GM19438 (cell line): ENCODE measurements around the gene CRISP1.
A peak's percentile ranks its signal among the peaks of the same experiment; 100 is the strongest.
"Not testable (repeated sequence)": the region's sequence is repeated elsewhere in the genome, so short reads cannot be mapped to it uniquely, and the experiment has no call there.

Source experiments
- ATAC-seq: cut with Tn5 transposase; IDR thresholded peaks from one replicate; pipeline ENCODE4 v1.9.1; 2021; ENCODE audit warnings: low read depth; ENCODE audit not compliant: unreplicated experiment

Gene CRISP1

DNA sequence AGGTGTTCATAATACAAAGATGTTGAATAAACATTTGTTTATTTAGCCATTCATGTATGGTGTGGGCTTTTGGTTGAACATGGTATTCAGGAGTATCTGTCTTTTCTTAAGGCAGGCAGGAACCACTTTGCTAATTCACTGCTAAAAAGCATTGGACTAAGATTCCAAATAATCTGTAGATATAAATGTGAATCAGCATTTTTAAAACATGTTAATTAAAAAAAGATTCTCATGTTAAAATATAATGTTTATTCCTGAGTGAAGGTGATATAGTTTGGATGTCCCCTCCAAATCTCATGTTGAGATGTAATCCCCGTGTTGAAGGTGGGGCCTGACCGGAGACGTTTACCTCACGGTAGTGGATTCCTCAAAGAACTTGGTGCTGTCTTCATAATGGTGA lies 19.3 kb downstream of the CRISP1 start:
- no peak for ATAC-seq

DNA sequence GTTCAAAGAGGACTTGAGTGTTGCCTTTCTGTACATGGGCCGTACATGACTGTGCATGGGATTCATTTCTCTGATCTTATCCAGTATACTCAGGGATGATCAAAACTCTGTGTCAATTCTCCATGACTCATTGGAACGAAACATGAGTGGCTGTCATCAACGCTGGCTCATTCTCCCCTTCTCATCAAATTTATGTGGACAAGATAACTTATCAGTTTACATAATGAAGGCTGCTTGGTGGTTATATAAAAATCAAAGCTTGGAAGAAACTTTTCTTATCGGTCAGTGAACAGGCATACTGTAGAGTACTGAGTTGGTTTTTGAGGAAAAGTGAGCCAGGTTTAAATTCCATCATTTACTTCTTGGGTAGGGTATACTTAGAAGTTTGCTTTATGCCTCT lies 24.9 kb downstream of the CRISP1 start:
- ATAC-seq: no peak

- ATAC-seq: no peak
Observed at GRCh38 chr6:49839957-49840356, 26.4 kb downstream of the CRISP1 start.

DNA sequence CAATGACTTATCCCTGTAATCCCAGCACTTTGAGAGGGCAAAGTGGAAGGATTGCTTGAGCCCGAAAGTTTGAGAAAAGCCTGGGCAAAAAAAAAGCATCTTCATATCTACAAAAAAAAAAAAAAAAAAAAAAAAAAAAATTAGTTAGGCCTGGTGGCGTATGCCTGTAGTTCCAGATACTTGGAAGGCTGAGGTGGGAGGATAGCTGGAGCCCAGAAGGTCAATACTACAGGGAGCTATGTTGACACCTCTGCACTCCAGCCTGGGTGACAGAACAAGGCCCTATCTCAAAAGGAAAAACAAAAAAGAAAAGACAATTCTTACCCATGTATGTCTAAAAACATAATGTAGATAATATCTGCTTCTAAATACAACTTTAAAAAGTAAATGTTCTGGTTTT lies 27.2 kb downstream of the CRISP1 start:
- ATAC-seq: no peak

- no peak for ATAC-seq
Observed at GRCh38 chr6:49835140-49835539, 31.2 kb downstream of the CRISP1 start.

DNA sequence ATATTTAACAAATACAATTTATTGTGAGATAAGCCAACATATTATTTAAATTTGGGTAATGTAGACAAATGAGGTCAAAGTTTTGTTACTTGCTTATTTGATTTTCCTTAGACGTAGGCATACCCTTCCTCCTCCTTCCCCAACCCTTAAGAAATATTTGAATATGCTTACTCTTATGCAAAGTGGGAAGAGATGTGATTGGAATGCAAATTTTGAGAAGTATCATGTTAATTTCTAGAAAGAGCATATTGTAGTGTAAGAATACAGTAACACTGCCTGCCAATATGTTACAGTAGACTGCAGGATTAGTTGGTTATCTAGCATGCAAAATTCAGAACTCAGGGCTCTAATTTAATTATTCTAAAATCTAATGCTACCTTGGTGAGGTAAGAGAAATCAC lies 32.9 kb downstream of the CRISP1 start:
- ATAC-seq: no peak

GRCh38 chr6:49826743-49827406 lies 39.5 kb downstream of the CRISP1 start:
- ATAC-seq: peak; percentile 96

- ATAC-seq: no peak
Observed at GRCh38 chr6:49815166-49815565, 51.2 kb downstream of the CRISP1 start.

DNA sequence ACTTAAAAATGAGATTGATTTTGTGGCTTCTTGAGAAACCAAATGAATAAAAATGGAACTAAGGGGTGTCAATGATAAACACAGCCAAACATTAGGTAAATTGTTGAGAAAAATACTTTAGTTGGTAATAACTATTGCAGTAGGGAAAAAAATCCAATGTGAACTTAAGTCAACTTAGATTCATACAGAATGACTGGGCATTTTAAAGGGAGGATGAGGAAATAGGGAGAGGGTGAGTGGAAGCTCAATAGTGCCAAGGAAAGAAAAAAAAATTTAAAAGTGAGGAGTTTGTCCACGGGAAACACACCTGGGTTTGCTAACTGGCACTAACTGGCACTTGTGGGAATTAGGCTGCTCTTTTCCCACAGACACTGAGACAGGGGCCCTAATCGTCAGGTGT lies 53.1 kb downstream of the CRISP1 start:
- ATAC-seq: no peak

- ATAC-seq: no peak
Observed at GRCh38 chr6:49806145-49806544, 60.2 kb downstream of the CRISP1 start.

DNA sequence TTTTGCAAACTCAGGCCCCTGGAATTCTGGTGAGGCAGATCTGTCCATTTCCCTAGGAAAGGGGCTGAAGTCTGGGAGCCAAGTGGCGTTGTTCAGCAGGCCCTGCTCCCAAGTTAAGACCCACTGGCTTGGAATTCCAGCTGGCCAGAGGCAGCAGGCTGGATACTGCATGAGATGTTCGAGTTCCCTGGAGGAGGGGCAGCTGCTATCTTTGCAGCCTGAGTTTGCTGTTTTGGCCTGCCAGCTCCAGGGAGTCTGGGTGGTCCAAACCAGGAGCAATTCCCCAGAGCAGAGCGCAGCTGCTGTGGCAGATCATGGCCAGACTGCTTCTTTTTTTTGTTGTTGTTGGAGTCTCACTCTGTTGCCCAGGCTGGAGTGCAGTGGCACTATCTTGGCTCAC lies 61.1 kb downstream of the CRISP1 start:
- no peak for ATAC-seq

GRCh38 chr6:49801525-49801924 lies 64.8 kb downstream of the CRISP1 start:
- ATAC-seq: no peak

DNA sequence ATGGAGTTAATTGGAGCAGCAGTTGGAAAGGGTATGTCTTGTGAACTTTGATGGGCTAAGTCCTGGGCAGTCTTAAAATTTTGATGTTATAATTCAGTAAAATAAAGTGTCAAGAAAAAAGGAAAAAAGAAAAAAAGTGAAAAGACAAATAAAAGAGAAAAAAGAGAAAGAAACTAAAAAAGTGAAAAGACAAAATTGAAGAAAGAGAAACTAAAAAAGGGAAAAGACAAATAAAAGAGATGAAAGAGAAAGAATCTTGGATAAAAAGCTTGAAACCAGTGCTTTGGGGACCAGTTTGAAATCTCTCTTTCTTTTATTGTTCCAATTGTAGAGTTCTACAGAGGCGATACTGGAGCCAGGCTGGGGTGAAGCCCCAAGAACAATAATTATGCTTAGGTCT lies 67.2 kb downstream of the CRISP1 start:
- no peak for ATAC-seq

- not testable (repeated sequence) for ATAC-seq
Observed at GRCh38 chr6:49796842-49797455, 69.4 kb downstream of the CRISP1 start.

DNA sequence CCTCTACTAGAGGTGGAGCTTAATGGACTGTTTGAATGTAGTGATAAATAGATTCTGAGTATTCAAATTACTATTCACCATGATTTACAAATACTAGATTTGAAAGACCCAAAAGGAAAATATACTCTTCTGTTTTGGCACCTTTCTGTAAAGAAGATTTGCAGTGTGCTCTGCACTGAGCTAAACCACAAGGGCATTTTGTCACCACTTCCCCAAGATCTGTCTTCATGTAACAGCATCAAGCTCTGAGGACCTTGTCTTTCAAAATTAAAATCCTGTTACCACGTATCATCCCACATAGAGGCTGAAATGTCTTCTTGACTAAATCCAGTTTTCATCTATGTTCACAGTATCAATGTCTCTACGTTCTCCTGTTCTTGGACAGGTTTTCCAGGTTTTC lies 76.0 kb downstream of the CRISP1 start:
- no peak for ATAC-seq

DNA sequence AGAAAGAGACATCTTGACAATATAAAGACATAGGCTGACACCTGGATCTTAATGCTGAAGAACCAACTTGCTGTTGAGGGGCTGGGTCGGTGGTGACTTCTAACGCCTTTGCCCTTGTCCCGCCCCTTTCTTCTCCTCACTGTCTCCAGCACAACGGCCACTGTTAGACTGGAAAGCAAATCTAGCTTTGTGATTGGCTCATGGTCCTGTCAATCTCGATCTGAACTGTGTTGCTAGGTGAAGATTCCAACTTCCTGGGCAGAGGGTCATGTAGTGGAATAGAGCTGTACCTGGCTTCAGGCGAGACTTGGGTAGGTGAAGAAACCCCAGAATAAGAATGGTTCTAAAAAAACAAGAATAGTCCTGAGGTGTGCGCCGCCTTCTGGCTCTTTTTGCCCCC lies 79.2 kb downstream of the CRISP1 start, which contains the start of gene PGK2:
Gene PGK2 (minus strand): TSS at position 110 of the 400 bp plus-strand sequence. CDS start 98 bp downstream, at position 12.
- no peak for ATAC-seq

- ATAC-seq: no peak
Observed at GRCh38 chr6:49784272-49784671, 82.1 kb downstream of the CRISP1 start.
